ENCODE data around the gene GPER1. TPM values are rescaled to one million over a fixed set of nuclear protein-coding genes. Genes with fewer than 3 reads are reported as not detected.

Gene GPER1
- total RNA-seq, 1 experiment from 2014 or later: not detected

GRCh38 chr7:1121476-1121875, 33.6 kb downstream of the GPER1 start:
- H2AFZ ChIP-seq (ENCODE audit: low read length): no peak overlapping the region
- H4K8ac ChIP-seq (replicated peaks; ENCODE audit: insufficient read length, low read depth, low read length): no peak overlapping the region
- H3K27ac ChIP-seq (ENCODE audit: insufficient read length, low read depth, low read length): no peak overlapping the region
- H4K5ac ChIP-seq (ENCODE audit: insufficient read length, low read depth, low read length): no peak overlapping the region
- peaks cover 3% of the 10 kb centered on the region for H3K79me1 ChIP-seq (ENCODE audit: insufficient read depth, low read depth, low read length, poor library complexity, severe bottlenecking)
- WGBS (ENCODE audit: extremely low coverage, insufficient read length, low lambda C conversion rate): no CpG with 5 or more reads among the region's 14 CpGs
- H3K27me3 ChIP-seq (ENCODE audit: insufficient read depth, low read length): no peaks in the 10 kb centered on the region
- peaks cover 0 to 7% of the 10 kb centered on the region in 2 experiments; a peak in 4 of 5 replicates for H3K9me3 Mint-ChIP-seq
- peaks cover 10 to 21% (median 20%) of the 10 kb centered on the region in 3 experiments for H3K36me3 Mint-ChIP-seq (ENCODE audit: insufficient read depth in 1 of 3, low read depth in 3 of 3)
- H3K27me3 Mint-ChIP-seq (ENCODE audit: low read depth): no peaks in the 10 kb centered on the region
- H3K9me3 ChIP-seq (ENCODE audit: control insufficient read depth, low read depth, low read length): no peaks in the 10 kb centered on the region
- no peak overlapping the region for H3K18ac ChIP-seq (ENCODE audit: insufficient read length, low read depth, low read length)
- H3K14ac ChIP-seq (ENCODE audit: insufficient read depth, low read length): no peak overlapping the region
- H3K4ac ChIP-seq (ENCODE audit: low read depth, low read length): no peak overlapping the region; the same call in 1 of the 2 replicates
- H4K91ac ChIP-seq (ENCODE audit: insufficient read length, low read depth, low read length): no peak overlapping the region
- H3K23me2 ChIP-seq (ENCODE audit: insufficient read length, low read depth, low read length, poor library complexity, severe bottlenecking): no peaks in the 10 kb centered on the region
- no peak overlapping the region for H3K23ac ChIP-seq (ENCODE audit: insufficient read length, low read depth, low read length)
- no peak overlapping the region for H2BK120ac ChIP-seq (ENCODE audit: low read depth, low read length, poor library complexity, severe bottlenecking)
- no peak overlapping the region for H3K27ac Mint-ChIP-seq
- H3K4me2 ChIP-seq (ENCODE audit: insufficient read depth, insufficient read length, low read length): no peak overlapping the region
- H3K9ac ChIP-seq (ENCODE audit: extremely low read depth, insufficient read length, low read length): no peak overlapping the region
- H3K4me3 Mint-ChIP-seq: no peak overlapping the region
- H3T11ph ChIP-seq (ENCODE audit: low read length): no peak overlapping the region
- no peak overlapping the region for H2BK15ac ChIP-seq (ENCODE audit: low read depth, low read length)
- H3K56ac ChIP-seq (ENCODE audit: insufficient read length, low read depth, low read length): no peak overlapping the region
- no peak overlapping the region for H2BK20ac ChIP-seq (ENCODE audit: low read depth, low read length, poor library complexity, severe bottlenecking)
- H3K79me2 ChIP-seq (ENCODE audit: insufficient read depth, low read length): peaks cover 8% of the 10 kb centered on the region; the same call in 1 of the 2 replicates
- no peaks in the 10 kb centered on the region for H3K4me1 ChIP-seq (ENCODE audit: insufficient read depth, low read length)
- no peak overlapping the region for H2AK5ac ChIP-seq (ENCODE audit: insufficient read length, low read length)
- no peak for TF ChIP-seq CTCF (conservative IDR thresholded peaks at IDR 0.05)
- no peak for DNase-seq
- no peak overlapping the region for H2BK5ac ChIP-seq (ENCODE audit: insufficient read length, low read length)
- H2BK12ac ChIP-seq (ENCODE audit: insufficient read length, low read depth, low read length): no peak overlapping the region
- peaks cover 15 to 25% of the 10 kb centered on the region in 2 experiments for H3K4me1 Mint-ChIP-seq
- no peaks in the 10 kb centered on the region for H4K20me1 ChIP-seq (ENCODE audit: control insufficient read depth, insufficient read depth, insufficient read length)

All from H9 (cell line).